Measurements from ENCODE around the gene INPP5D. TPM values are rescaled to one million over a fixed set of nuclear protein-coding genes. Genes with fewer than 3 reads are reported as not detected.
A peak's percentile ranks its signal among the peaks of the same experiment; 100 is the strongest.

Gene INPP5D
- total and polyA plus RNA-seq, 3 donors from 2014 or later = 5.7 to 12.7 (median 11.2) TPM

- TF ChIP-seq POLR2A (IDR thresholded peaks at IDR 0.05) (no peak), CTCF (IDR thresholded peaks at IDR 0.05) (no peak)
- WGBS, 2 donors = 93 to 96% methylated on average over 11 to 21 of the region's 24 CpGs
- Histone ChIP-seq H3K4me3 (no peak overlapping the region), H3K9me3 (no peaks in the 10 kb centered on the region), H3K27me3 (no peaks in the 10 kb centered on the region), H3K36me3 (ENCODE audit: low read depth, missing control alignments) (no peaks in the 10 kb centered on the region), H3K4me1 (peaks cover 11% of the 10 kb centered on the region), H3K27ac (no peak overlapping the region)
- intact Hi-C loops (cut with DNase I; ENCODE audit: low total_unique reads) = no loop called here
- DNase-seq = peak; percentile 6
Measured at GRCh38 chr2:233058717-233059546, 1.2 kb upstream of the INPP5D start.

DNA sequence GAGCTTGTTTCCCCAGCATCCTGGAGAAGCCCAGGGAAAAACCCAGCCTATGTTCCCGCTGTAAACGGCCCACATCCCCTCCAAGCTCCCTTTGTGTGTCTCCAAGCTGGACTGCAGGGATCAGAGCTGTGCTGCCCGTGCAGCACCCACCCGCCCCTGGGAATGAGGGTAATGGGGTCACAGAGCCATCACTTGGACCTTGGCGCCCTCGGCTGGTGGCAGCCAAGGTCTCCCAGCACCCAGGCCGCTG, 670 bp upstream of the INPP5D start:
- peak; percentile 12 for DNase-seq
- intact Hi-C loops (cut with DNase I; ENCODE audit: low total_unique reads) = no loop called here
- Histone ChIP-seq H3K27ac (peak overlapping the region in 1 of 2 donors; percentile 68), H3K4me3 (no peak overlapping the region), H3K9me3 (no peaks in the 10 kb centered on the region), H3K36me3 (ENCODE audit: low read depth, missing control alignments) (no peaks in the 10 kb centered on the region), H3K4me1 (peaks cover 11% of the 10 kb centered on the region), H3K27me3 (no peaks in the 10 kb centered on the region)
- no peak for TF ChIP-seq POLR2A (IDR thresholded peaks at IDR 0.05)
- no peak for TF ChIP-seq CTCF (IDR thresholded peaks at IDR 0.05)
- 96% methylated on average over 7 of the region's 7 CpGs; no CpG with 5 or more reads in 1 of the 2 donors for WGBS, 2 donors

GRCh38 chr2:233060501-233060979, 398 bp downstream of the INPP5D start:
- H3K27ac ChIP-seq = peak overlapping the region in 1 of 2 donors; percentile 68
- TF ChIP-seq POLR2A (IDR thresholded peaks at IDR 0.05) = no peak
- TF ChIP-seq CTCF (IDR thresholded peaks at IDR 0.05) = no peak
- peaks cover 11% of the 10 kb centered on the region for H3K4me1 ChIP-seq
- no peaks in the 10 kb centered on the region for H3K36me3 ChIP-seq (ENCODE audit: low read depth, missing control alignments)
- H3K9me3 ChIP-seq = no peaks in the 10 kb centered on the region
- H3K4me3 ChIP-seq = peak overlapping the region in 1 of 2 donors; percentile 15
- no peak for DNase-seq
- intact Hi-C loops (cut with DNase I; ENCODE audit: low total_unique reads) = no loop called here
- 76 to 78% methylated on average over 12 to 13 of the region's 13 CpGs for WGBS, 2 donors
- no peaks in the 10 kb centered on the region for H3K27me3 ChIP-seq

DNA sequence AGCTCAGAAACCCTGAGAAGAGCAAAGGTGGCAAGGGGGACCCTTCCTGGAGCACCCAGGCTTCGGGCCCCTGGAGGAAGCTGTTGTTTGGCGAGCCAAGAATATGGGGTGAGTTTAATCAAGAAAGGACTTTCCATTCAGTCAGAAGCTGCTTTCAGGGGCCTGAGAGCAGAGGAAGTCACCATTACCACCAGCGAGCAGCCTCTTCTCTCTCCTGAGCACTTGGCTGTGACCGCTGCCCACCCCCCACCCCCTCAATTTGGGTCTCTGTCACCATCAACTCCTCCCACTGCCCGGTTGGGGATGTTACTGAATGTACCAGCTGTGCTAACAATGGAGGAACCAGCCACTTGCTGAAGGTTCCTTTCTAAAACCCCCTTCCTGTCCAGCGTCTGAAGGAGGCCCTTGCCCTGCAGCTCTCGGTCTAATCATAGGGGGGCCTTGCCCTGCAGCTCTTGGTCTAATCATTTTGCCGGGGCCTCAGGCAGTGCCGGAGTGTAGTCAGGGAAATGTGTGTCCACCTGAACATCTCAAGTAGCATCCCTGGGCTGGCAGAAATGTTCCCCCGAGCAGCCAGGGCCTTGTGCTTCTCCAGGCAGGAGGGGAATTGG, 943 bp downstream of the INPP5D start:
- H3K9me3 ChIP-seq = no peaks in the 10 kb centered on the region
- intact Hi-C loops (cut with DNase I; ENCODE audit: low total_unique reads) = no loop called here
- no peaks in the 10 kb centered on the region for H3K27me3 ChIP-seq
- WGBS, 2 donors = 70 to 71% methylated on average over 10 of the region's 10 CpGs
- DNase-seq = no peak
- TF ChIP-seq CTCF (IDR thresholded peaks at IDR 0.05) = no peak
- TF ChIP-seq POLR2A (IDR thresholded peaks at IDR 0.05) = no peak
- H3K27ac ChIP-seq = peak overlapping the region in 1 of 2 donors; percentile 68
- H3K4me1 ChIP-seq = peaks cover 11% of the 10 kb centered on the region
- no peaks in the 10 kb centered on the region for H3K36me3 ChIP-seq (ENCODE audit: low read depth, missing control alignments)
- H3K4me3 ChIP-seq = peak overlapping the region in 1 of 2 donors; percentile 15

Measured in testis (tissue), 3 donors.